Hepatocyte (in vitro differentiated cells): ENCODE measurements around the gene STYK1.

Experiments used
- EZH2 ChIP-seq: fragments of 200-600 bp; sonication (generic); IDR thresholded peaks from 2 replicates; pipeline ENCODE4 v1.6.1; 2016; ENCODE audit warnings: antibody characterized with exemption, mild to moderate bottlenecking, borderline replicate concordance
- EZH2phosphoT487 ChIP-seq: fragments of 200-600 bp; sonication (generic); IDR thresholded peaks from one replicate; pipeline ENCODE4 v1.6.1; 2018; ENCODE audit warnings: antibody characterized with exemption, mild to moderate bottlenecking, low read depth, moderate library complexity; ENCODE audit not compliant: unreplicated experiment, severe bottlenecking
- TF ChIP-seq, protein P1 (sequence below): fragments of 200-600 bp; sonication (generic); IDR thresholded peaks from 2 replicates; pipeline ENCODE4 v1.5.1; 2016; ENCODE audit warnings: antibody characterized with exemption, mild to moderate bottlenecking; ENCODE audit not compliant: poor library complexity

DNA sequence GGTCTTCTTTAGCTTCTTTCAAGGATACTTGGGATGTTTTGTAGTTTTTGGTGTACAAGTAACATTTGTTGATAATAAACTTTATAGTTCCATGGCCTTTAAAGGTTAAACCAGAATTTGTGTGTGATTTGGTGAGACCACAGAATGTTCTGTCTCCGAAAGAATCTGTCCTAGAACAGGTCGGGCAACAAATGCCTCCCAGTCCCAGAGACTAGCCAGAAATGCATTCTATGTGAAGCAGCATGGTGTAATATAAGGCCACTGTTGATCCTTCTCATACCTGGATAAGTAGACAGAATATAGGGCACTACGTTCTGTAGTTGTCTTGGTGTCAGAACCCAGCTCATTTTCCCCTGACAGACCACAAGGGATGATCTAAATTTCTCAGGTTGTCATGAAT is 10.0 kb downstream of the STYK1 start:
- TF ChIP-seq EZH2 (no peak), EZH2phosphoT487 (no peak)
- TF ChIP-seq, protein P1, sequence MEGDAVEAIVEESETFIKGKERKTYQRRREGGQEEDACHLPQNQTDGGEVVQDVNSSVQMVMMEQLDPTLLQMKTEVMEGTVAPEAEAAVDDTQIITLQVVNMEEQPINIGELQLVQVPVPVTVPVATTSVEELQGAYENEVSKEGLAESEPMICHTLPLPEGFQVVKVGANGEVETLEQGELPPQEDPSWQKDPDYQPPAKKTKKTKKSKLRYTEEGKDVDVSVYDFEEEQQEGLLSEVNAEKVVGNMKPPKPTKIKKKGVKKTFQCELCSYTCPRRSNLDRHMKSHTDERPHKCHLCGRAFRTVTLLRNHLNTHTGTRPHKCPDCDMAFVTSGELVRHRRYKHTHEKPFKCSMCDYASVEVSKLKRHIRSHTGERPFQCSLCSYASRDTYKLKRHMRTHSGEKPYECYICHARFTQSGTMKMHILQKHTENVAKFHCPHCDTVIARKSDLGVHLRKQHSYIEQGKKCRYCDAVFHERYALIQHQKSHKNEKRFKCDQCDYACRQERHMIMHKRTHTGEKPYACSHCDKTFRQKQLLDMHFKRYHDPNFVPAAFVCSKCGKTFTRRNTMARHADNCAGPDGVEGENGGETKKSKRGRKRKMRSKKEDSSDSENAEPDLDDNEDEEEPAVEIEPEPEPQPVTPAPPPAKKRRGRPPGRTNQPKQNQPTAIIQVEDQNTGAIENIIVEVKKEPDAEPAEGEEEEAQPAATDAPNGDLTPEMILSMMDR: no peak
